H9 (cell line): Measurements from ENCODE around the gene PIAS2. TPM values are rescaled to one million over a fixed set of nuclear protein-coding genes. Genes with fewer than 3 reads are reported as not detected.

Experiments
- DNase-seq: peaks from one replicate; pipeline ENCODE4 v3.0.0-alpha.2; 2017
- H2AFZ ChIP-seq: one replicate; pipeline ENCODE4 v1.6.1; 2013; ENCODE audit warnings: mild to moderate bottlenecking, low read length, control low read depth, moderate library complexity
- H2AK5ac ChIP-seq: 2 replicates; pipeline ENCODE4 v1.6.1; 2013; ENCODE audit warnings: low read length, control low read depth, mixed read lengths; ENCODE audit not compliant: insufficient read length
- H2BK120ac ChIP-seq: one replicate; pipeline ENCODE4 v1.6.1; 2013; ENCODE audit warnings: low read depth, mild to moderate bottlenecking, low read length, control low read depth, inconsistent platforms; ENCODE audit not compliant: poor library complexity, severe bottlenecking
- H2BK12ac ChIP-seq: 2 replicates; pipeline ENCODE4 v1.6.1; 2013; ENCODE audit warnings: low read length, control low read depth, mixed read lengths, low read depth; ENCODE audit not compliant: insufficient read length
- H2BK15ac ChIP-seq: 2 replicates; pipeline ENCODE4 v1.6.1; 2013; ENCODE audit warnings: low read depth, low read length, control low read depth
- H2BK20ac ChIP-seq: one replicate; pipeline ENCODE4 v1.6.1; 2013; ENCODE audit warnings: low read depth, mild to moderate bottlenecking, low read length, control low read depth, inconsistent platforms; ENCODE audit not compliant: poor library complexity, severe bottlenecking
- H2BK5ac ChIP-seq: 2 replicates; pipeline ENCODE4 v1.6.1; 2013; ENCODE audit warnings: low read length, control low read depth, mixed read lengths; ENCODE audit not compliant: insufficient read length
- H3K14ac ChIP-seq: 2 replicates; pipeline ENCODE4 v1.6.1; 2013; ENCODE audit warnings: low read length, control low read depth; ENCODE audit not compliant: insufficient read depth
- H3K18ac ChIP-seq: 2 replicates; pipeline ENCODE4 v1.6.1; 2013; ENCODE audit warnings: low read depth, mild to moderate bottlenecking, mixed read lengths, low read length, control low read depth; ENCODE audit not compliant: insufficient read length
- H3K23ac ChIP-seq: 2 replicates; pipeline ENCODE4 v1.6.1; 2013; ENCODE audit warnings: low read length, control low read depth, mixed read lengths, low read depth; ENCODE audit not compliant: insufficient read length
- H3K23me2 ChIP-seq: 2 replicates; pipeline ENCODE4 v1.6.1; 2013; ENCODE audit warnings: low read depth, mild to moderate bottlenecking, mixed read lengths, low read length, control low read depth; ENCODE audit not compliant: insufficient read length, poor library complexity, severe bottlenecking
- H3K27ac ChIP-seq: 2 replicates; pipeline ENCODE4 v1.5.1; 2013; ENCODE audit warnings: low read length, control low read depth, mixed read lengths, low read depth; ENCODE audit not compliant: insufficient read length
- H3K27me3 ChIP-seq: 2 replicates; pipeline ENCODE4 v1.6.1; 2013; ENCODE audit warnings: low read length, control low read depth, inconsistent platforms; ENCODE audit not compliant: insufficient read depth
- H3K4ac ChIP-seq: 2 replicates; pipeline ENCODE4 v1.6.1; 2013; ENCODE audit warnings: low read depth, mild to moderate bottlenecking, control low read depth, inconsistent platforms, low read length, moderate library complexity
- H3K4me1 ChIP-seq: 2 replicates; pipeline ENCODE4 v1.6.1; 2013; ENCODE audit warnings: low read length, control low read depth, inconsistent platforms; ENCODE audit not compliant: insufficient read depth
- H3K4me2 ChIP-seq: 2 replicates; pipeline ENCODE4 v1.6.1; 2013; ENCODE audit warnings: low read length, control low read depth, mixed read lengths; ENCODE audit not compliant: insufficient read length, insufficient read depth
- H3K56ac ChIP-seq: 2 replicates; pipeline ENCODE4 v1.6.1; 2013; ENCODE audit warnings: low read depth, mild to moderate bottlenecking, mixed read lengths, low read length, control low read depth; ENCODE audit not compliant: insufficient read length
- H3K79me1 ChIP-seq: 2 replicates; pipeline ENCODE4 v1.6.1; 2013; ENCODE audit warnings: low read depth, mild to moderate bottlenecking, moderate library complexity, low read length, control low read depth, inconsistent platforms; ENCODE audit not compliant: insufficient read depth, poor library complexity, severe bottlenecking
- H3K79me2 ChIP-seq: 2 replicates; pipeline ENCODE4 v1.6.1; 2013; ENCODE audit warnings: low read length, control low read depth, inconsistent platforms; ENCODE audit not compliant: insufficient read depth
- H3K9ac ChIP-seq: 2 replicates; pipeline ENCODE4 v1.6.1; 2013; ENCODE audit warnings: low read length, control low read depth, mixed read lengths; ENCODE audit not compliant: insufficient read length; ENCODE audit errors: extremely low read depth
- H3K9me3 ChIP-seq: one replicate; pipeline ENCODE4 v1.6.1; 2013; ENCODE audit warnings: low read depth, low read length, inconsistent platforms; ENCODE audit not compliant: control insufficient read depth
- H3T11ph ChIP-seq: one replicate; pipeline ENCODE4 v1.6.1; 2013; ENCODE audit warnings: mild to moderate bottlenecking, low read length, control low read depth, inconsistent platforms
- H4K20me1 ChIP-seq: one replicate; pipeline ENCODE4 v1.6.1; 2013; ENCODE audit not compliant: control insufficient read depth, insufficient read length, insufficient read depth
- H4K5ac ChIP-seq: 2 replicates; pipeline ENCODE4 v1.6.1; 2013; ENCODE audit warnings: low read depth, mild to moderate bottlenecking, mixed read lengths, low read length, control low read depth; ENCODE audit not compliant: insufficient read length
- H4K8ac ChIP-seq: replicated peaks from 2 replicates; pipeline ENCODE4 v1.6.1; 2013; ENCODE audit warnings: low read length, control low read depth, mixed read lengths, low read depth; ENCODE audit not compliant: insufficient read length
- H4K91ac ChIP-seq: 2 replicates; pipeline ENCODE4 v1.6.1; 2013; ENCODE audit warnings: low read depth, mild to moderate bottlenecking, moderate library complexity, mixed read lengths, low read length, control low read depth; ENCODE audit not compliant: insufficient read length
- H3K27ac Mint-ChIP-seq, 3 experiments: 2 replicates in 2 of 3; 3 replicates in 1 of 3; pipeline ENCODE4 v1.8.0; 2020 to 2021; ENCODE audit warnings: mixed read lengths in 3 of 3, mild to moderate bottlenecking in 1 of 3, moderate library complexity in 1 of 3
- H3K27me3 Mint-ChIP-seq: 2 replicates; pipeline ENCODE4 v1.8.0; 2021; ENCODE audit warnings: low read depth, mild to moderate bottlenecking, moderate library complexity, mixed read lengths
- H3K36me3 Mint-ChIP-seq, 3 experiments: 2 replicates in 2 of 3; 3 replicates in 1 of 3; pipeline ENCODE4 v1.8.0; 2020 to 2021; ENCODE audit warnings: low read depth in 3 of 3, mixed read lengths in 3 of 3; ENCODE audit not compliant: insufficient read depth in 1 of 3
- H3K4me1 Mint-ChIP-seq, 2 experiments: 2 replicates each; pipeline ENCODE4 v1.8.0; 2020; ENCODE audit warnings: mixed read lengths in 2 of 2
- H3K4me3 Mint-ChIP-seq, 2 experiments: 2 replicates in 1 of 2; 3 replicates in 1 of 2; pipeline ENCODE4 v1.8.0; 2020 to 2021; ENCODE audit warnings: mild to moderate bottlenecking in 2 of 2, mixed read lengths in 2 of 2, moderate library complexity in 1 of 2
- H3K9me3 Mint-ChIP-seq, 2 experiments: 2 replicates in 1 of 2; 3 replicates in 1 of 2; pipeline ENCODE4 v1.8.0; 2020; ENCODE audit warnings: mild to moderate bottlenecking in 2 of 2, mixed read lengths in 2 of 2, moderate library complexity in 1 of 2
- CTCF ChIP-seq: fragments of 200-600 bp; sonication (generic); conservative IDR thresholded peaks from 3 replicates; pipeline ENCODE4 v1.8.0; 2021; ENCODE audit warnings: antibody characterized with exemption, mild to moderate bottlenecking
- WGBS: extraction: QIAGEN DNeasy Blood & Tissue Kit; methylation state at CpG from one replicate; pipeline ENCODE4 v1.1.7; 2013; ENCODE audit warnings: missing lambda C conversion rate, low lambda C conversion rate, mixed read lengths; ENCODE audit not compliant: insufficient read length; ENCODE audit errors: extremely low coverage; 5-methylcytosine and 5-hydroxymethylcytosine counted together
- total RNA-seq: library from RNA; stranded (reverse); gene quantifications from 2 replicates; pipeline ENCODE4 v1.2.1, GENCODE V29; 2021

PIAS2 gene
- total RNA-seq, 1 experiment from 2014 or later = 58.4 TPM

- no peaks in the 10 kb centered on the region for H3K9me3 Mint-ChIP-seq
- H4K91ac ChIP-seq = no peak overlapping the region
- H3K4me2 ChIP-seq = no peak overlapping the region
- no peak overlapping the region for H3K4ac ChIP-seq
- no peak overlapping the region for H3K9ac ChIP-seq
- H3K27me3 ChIP-seq = no peaks in the 10 kb centered on the region
- no peaks in the 10 kb centered on the region for H3K27me3 Mint-ChIP-seq
- H2BK120ac ChIP-seq = no peak overlapping the region
- H3K79me1 ChIP-seq = no peaks in the 10 kb centered on the region
- H3K14ac ChIP-seq = no peak overlapping the region
- H3K4me3 Mint-ChIP-seq = no peak overlapping the region
- no peak overlapping the region for H3K18ac ChIP-seq
- no peak overlapping the region for H3K23ac ChIP-seq
- no peak for DNase-seq
- no CpG with 5 or more reads among the region's 1 CpG for WGBS
- no peak overlapping the region for H2AK5ac ChIP-seq
- no peaks in the 10 kb centered on the region for H3K79me2 ChIP-seq
- no peak overlapping the region; a peak in 1 of 7 replicates for H3K27ac Mint-ChIP-seq
- TF ChIP-seq CTCF = no peak
- no peak overlapping the region for H2AFZ ChIP-seq
- peaks cover 5% of the 10 kb centered on the region; the same call in 1 of the 2 replicates for H3K4me1 ChIP-seq
- no peak overlapping the region for H3K56ac ChIP-seq
- no peak overlapping the region for H3K27ac ChIP-seq
- H3K4me1 Mint-ChIP-seq = peaks cover 13 to 15% of the 10 kb centered on the region in 2 experiments
- no peaks in the 10 kb centered on the region for H4K20me1 ChIP-seq
- no peak overlapping the region for H2BK15ac ChIP-seq
- H2BK5ac ChIP-seq = no peak overlapping the region
- H4K8ac ChIP-seq = no peak overlapping the region
- H3T11ph ChIP-seq = no peak overlapping the region
- no peaks in the 10 kb centered on the region for H3K9me3 ChIP-seq
- no peaks in the 10 kb centered on the region for H3K36me3 Mint-ChIP-seq
- H2BK20ac ChIP-seq = no peak overlapping the region
- H4K5ac ChIP-seq = no peak overlapping the region
- H2BK12ac ChIP-seq = no peak overlapping the region
- H3K23me2 ChIP-seq = no peaks in the 10 kb centered on the region
These were observed 22.1 kb upstream of the PIAS2 start for GRCh38 chr18:46939337-46939963.
